M059J (cell line): ENCODE results near the gene MECR. TPM values are rescaled to one million over a fixed set of nuclear protein-coding genes. Genes with fewer than 3 reads are reported as not detected.
"Not testable (repeated sequence)": the region's sequence is repeated elsewhere in the genome, so short reads cannot be mapped to it uniquely, and the experiment has no call there.

Experiments
- DNase-seq: peaks from one replicate; pipeline ENCODE4 v3.0.0-alpha.2; 2012; ENCODE audit warnings: low read depth
- total RNA-seq: library from RNA; depleted of rRNA; stranded (reverse); fragments of >200 nt; shearing (Covaris generic); gene quantifications from 2 replicates; pipeline ENCODE4 v1.2.3, GENCODE V29; 2014

MECR gene
- total RNA-seq, 1 experiment from 2014 or later = 14.3 TPM

- peak; percentile 58 for DNase-seq
These were observed 5.4 kb upstream of the MECR start, which contains the start of gene PTPRU for GRCh38 chr1:29235955-29236711. Gene PTPRU (plus strand): TSS chr1:29236522. CDS start chr1:29236645, 123 bp downstream.

- not testable (repeated sequence) for DNase-seq
These were observed 4.1 kb upstream of the MECR start for GRCh38 chr1:29234881-29235280.

DNA sequence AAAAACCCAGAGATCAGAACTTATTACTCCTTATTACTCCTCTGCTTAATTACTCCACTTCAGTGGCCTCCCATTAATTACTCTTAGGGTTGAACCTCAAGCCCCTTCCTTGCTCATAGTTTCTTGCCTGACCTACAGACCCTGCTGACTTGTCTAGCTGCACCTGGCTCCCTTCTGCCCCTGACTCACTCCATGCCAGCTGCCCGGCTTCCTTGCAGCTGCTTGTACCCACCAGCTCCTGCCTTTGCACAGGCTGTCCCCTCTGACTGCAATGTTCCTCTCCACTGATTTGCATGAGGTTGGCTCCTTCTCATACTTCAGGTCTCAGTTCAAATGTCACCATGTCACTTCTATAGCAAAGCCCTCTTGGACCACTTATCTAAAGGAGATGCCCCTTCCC, 3.7 kb upstream of the MECR start:
- no peak for DNase-seq

DNA sequence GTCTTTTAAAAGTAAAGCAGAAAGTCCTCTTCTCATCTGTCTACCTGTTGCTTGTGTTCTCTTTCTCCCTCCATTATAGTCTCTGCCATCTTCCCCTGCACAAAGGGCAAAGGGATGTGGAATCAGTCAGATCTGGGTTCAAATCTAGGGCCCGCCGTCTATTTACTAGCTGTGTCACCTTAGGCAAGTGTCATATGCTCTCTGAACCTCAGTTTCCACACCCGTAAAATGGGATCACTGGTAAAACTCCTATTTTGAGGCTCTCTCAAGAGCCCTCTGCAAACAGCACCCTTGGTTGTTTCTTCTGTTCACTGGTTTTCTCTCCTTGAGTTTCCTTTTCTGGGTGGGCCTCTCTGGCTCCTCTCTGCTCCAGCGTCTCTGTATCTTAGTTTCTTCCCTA, 3.0 kb upstream of the MECR start:
- DNase-seq = no peak

DNA sequence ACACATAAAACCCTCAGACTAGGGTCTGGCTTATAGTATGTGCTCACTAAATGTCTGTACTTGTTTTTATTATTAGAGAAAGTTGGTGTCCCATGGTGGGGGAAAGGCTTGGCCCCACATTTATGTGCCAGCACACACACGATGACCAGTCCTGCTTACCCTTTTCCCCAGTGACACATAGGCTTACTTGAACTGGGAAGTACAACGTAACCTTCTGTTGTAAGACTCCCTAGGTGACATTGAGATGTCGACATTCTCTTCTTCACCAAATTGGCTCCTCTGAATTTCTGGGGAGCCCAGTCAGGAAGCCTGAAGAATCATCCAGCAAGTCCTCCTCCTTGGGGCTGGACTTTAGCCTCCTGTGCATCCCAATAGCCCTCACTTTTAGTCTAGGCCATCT, 1.7 kb upstream of the MECR start:
- DNase-seq = no peak

DNA sequence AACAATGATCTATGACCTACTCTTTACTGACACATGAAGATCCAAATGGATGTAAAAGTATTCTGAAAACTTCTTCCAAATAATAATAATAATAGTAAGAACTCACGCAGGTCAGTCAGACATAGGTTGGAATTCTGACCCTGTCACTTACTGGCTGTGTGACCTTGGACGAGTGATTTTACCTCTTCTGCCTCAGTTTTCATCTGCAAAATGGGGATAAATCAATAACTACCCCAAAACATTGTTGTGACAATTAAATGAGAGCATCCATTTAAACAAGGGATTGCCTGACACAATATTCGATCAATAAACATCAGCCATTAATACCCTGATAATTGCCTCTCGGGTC, 556 bp downstream of the MECR start:
- DNase-seq = no peak

DNA sequence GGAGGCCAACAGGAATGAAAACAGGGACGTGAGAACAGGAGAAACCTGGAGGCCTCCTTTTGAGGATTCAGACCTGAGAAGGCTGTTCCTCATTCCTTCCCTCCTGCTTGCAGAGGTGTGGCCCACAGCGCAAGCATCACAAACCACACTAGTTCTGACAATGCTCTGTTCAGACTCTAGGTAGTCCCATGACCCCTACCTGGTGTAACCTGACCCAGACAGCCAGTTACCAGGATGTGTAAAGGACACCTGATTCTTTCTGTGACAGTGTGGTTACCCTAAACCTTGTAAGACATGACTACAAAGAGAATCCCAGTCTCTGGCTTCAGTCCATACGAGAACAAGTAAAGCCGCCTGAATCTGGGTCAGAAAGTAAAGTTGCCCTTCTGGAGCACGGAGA, 3.2 kb downstream of the MECR start:
- DNase-seq = no peak

DNA sequence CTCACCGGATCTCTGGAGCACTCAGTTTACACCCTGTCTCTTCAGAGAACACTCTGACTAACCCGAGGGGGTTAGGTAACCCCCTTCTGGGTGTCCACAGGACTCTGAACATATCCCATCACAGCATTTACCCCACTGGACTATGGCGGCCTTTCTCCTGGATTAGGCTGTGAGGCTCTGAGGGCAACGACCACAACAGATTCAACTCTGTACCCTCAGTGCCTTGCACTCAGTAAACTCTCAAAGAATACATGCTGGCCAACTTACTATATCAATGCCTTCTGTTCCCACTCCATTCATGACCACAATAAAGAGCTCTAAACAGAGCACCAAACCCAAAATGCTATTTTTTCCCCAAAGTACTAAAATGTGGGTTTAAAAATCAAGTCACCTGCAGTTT, 5.4 kb downstream of the MECR start:
- DNase-seq = no peak

GRCh38 chr1:29224356-29224837, 6.3 kb downstream of the MECR start:
- DNase-seq = no peak

DNA sequence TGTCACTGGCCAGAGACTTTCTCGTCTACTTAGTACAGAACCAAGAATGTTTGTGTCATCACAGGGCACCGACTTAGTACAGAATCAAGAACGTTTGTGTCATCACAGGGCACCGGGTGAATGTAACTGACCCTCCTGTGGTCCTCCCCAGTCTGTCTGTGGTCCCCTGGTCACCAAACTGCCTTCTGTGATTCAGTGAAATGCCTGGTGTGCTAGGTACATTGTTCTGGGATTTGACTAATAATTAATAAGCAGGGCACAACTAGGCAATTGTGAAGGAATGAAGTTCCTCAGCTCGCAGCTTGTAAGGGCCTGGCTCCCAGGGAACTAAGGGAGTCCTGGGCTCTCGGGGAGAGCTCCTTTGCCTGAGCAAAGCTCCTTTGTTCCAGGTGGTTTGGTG, 7.2 kb downstream of the MECR start:
- no peak for DNase-seq

DNA sequence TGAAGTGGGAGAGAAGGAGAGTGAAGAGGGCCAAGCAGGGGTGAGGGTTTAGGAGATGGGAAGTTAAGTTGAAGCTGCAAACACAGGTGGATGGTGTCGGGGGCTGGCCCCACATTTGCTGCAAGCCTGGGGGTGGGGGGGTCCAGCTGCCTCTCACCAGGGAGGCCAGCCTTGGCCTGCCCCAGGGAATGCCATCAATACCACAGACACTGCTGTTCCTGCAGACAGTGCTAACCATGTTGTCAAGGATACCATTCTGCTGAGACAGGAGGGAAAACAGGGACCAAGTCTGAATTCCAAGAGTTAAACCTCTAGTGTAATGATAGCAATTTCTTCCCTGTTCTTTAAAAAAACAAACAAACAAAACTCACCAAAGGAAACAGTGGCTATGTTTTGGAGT, 8.0 kb downstream of the MECR start:
- DNase-seq = no peak

DNA sequence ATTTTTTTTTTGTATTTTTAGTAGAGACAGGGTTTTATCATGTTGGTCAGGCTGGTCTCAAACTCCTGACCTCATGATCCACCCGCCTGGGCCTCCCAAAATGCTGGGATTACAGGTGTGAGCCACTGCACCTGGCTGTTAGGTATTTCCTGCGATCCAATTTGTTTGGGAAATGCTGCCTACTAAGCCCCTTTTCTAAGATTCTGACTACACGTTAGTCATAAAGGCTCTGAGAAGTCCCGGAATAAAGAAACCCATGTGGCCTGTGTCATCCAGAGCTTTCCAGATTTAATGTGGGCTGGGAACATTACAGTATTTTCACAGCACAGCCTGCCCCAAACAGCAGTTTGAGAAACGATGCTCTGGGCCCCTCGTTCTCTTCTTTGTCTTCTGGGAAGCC, 8.5 kb downstream of the MECR start:
- DNase-seq = not testable (repeated sequence)

- DNase-seq = no peak
These were observed 9.4 kb downstream of the MECR start for GRCh38 chr1:29221296-29221695.

- DNase-seq = no peak
These were observed 12.5 kb downstream of the MECR start for GRCh38 chr1:29218223-29218622.

- no peak for DNase-seq
These were observed 13.1 kb downstream of the MECR start for GRCh38 chr1:29217633-29218032.

DNA sequence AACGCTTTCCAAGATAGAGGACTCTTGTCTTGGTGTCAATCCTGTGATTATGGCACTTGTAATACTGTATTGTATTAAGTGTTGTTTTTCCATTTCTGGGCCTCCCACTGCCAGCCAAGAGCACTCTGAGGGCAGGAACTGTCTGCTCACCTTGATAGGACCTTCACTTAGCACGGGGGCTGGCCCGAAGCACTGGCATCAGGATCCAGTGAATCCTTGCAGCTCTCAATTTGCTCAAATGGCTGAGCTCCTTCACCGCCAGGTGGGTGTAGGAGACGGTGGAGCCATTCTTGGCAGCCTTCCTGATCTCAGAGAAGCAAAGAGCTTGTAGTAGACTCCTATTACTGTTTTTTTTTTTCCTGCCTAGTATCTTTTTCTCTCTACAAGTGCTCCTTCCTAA, 17.7 kb downstream of the MECR start:
- DNase-seq = no peak

GRCh38 chr1:29211086-29212030, 19.4 kb downstream of the MECR start:
- DNase-seq = no peak

GRCh38 chr1:29210278-29211085, 20.3 kb downstream of the MECR start:
- peak; percentile 19 for DNase-seq

DNA sequence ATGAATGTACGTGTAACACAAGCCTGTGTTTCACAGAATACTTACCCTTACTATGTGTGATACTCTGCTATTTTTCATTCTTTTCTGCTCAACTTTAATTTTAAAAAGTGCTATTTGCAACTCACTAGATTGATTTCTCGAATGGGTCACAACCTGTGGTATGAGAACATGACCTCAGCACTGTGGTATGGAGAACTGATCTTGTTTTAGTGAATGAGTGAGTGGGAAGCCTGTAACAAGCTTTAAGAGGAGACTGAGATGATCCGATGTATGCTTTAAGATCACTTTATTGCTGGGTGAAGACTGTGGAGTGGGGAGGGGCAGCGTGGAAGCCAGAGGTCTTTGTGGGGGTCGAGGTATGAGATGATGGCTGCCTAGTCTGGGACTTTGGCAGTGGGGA, 21.6 kb downstream of the MECR start:
- peak; percentile 40 for DNase-seq

DNA sequence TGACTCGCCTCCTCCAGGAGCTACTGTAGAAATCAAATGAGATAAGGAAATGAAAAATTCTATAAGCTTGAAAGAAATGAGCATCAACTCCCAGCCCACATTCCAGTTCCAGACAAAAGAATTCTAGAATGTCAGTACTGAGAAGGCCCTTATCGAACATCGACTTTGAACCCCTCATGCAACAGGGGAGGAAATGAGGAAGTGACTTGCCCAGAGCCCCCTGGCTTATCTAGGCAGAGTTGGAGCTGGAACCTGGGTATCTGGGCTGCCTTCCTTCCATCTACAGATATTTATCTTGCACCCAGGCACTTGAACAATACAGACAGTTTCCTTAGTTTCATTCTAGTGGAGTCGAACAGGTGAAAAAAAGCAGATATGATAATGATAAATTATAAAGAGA, 22.3 kb downstream of the MECR start:
- DNase-seq = no peak

- peak; percentile 98 for DNase-seq
These were observed 28.0 kb downstream of the MECR start for GRCh38 chr1:29202584-29203340.
